ENCODE measurements around the gene RFTN1. TPM values are rescaled to one million over a fixed set of nuclear protein-coding genes. Genes with fewer than 3 reads are reported as not detected.

Gene RFTN1
- total and polyA plus RNA-seq, 2 donors (not counting 3 experiments of a cell fraction or from before 2014, with no cell fraction given) = 40.3 to 43.3 TPM

GRCh38 chr3:16442730-16443129, 70.8 kb downstream of the RFTN1 start:
- Histone ChIP-seq H3K27ac (ENCODE audit: insufficient read depth, low read depth, low read length) (no peak overlapping the region), H3K4me2 (ENCODE audit: insufficient read depth, low read length) (no peak overlapping the region), H3K9ac (replicated peaks; ENCODE audit: extremely low read depth, insufficient read depth, low read length) (no peak overlapping the region), H3K36me3 (ENCODE audit: control insufficient read depth in 2 of 2, extremely low read depth in 1 of 2, insufficient read depth in 2 of 2, low read length in 2 of 2) (no peaks in the 10 kb centered on the region), H3K4me3 (replicated peaks in 1 of 3; ENCODE audit: insufficient read depth in 1 of 3, low read depth in 1 of 3, low read length in 3 of 3) (no peak overlapping the region), H2AFZ (ENCODE audit: low read depth, low read length) (no peak overlapping the region), H4K20me1 (replicated peaks; ENCODE audit: control insufficient read depth, extremely low read depth, insufficient read depth, low read length) (no peaks in the 10 kb centered on the region), H3K27me3 (ENCODE audit: control insufficient read depth in 2 of 2, insufficient read depth in 2 of 2, low read length in 2 of 2) (no peaks in the 10 kb centered on the region), H3K79me2 (ENCODE audit: control insufficient read depth, insufficient read depth, low read length) (no peaks in the 10 kb centered on the region), H3K9me1 (replicated peaks; ENCODE audit: control insufficient read depth, extremely low read depth, insufficient read depth, low read length) (no peaks in the 10 kb centered on the region), H3K4me1 (ENCODE audit: control insufficient read depth, extremely low read depth, insufficient read depth, low read length) (no peaks in the 10 kb centered on the region), H3K9me3 (replicated peaks; ENCODE audit: control insufficient read depth, insufficient read depth, low read length) (no peaks in the 10 kb centered on the region)
- POLR2A ChIA-PET = no interaction called here
- DNase-seq (ENCODE audit: low read depth, low spot score) (no peak), FAIRE-seq (no peak)
- BruUV-seq (replicated peaks) = no TSS peak
- intact Hi-C loops (cut with micrococcal nuclease) (no loop called here), dilution Hi-C loops (cut with MboI; ENCODE audit: extremely low pct_ligation_motif_present, low sequenced_read_pairs) (no loop called here)
- TF ChIP-seq CTCF (IDR thresholded peaks at IDR 0.05; ENCODE audit: extremely low read depth in 1 of 2, insufficient read depth in 1 of 2, low read depth in 1 of 2, low read length in 2 of 2) (no peak), FOS (IDR thresholded peaks at IDR 0.05; ENCODE audit: borderline replicate concordance, insufficient read depth, low read length) (no peak), POLR2A (IDR thresholded peaks at IDR 0.05; ENCODE audit: low read depth, low read length) (no peak), MAX (IDR thresholded peaks at IDR 0.05; ENCODE audit: insufficient read depth, insufficient read length) (no peak), POLR2AphosphoS5 (IDR thresholded peaks at IDR 0.05; ENCODE audit: insufficient read depth, low read depth, low read length) (no peak), MYC (IDR thresholded peaks at IDR 0.05; ENCODE audit: low read depth, low read length) (no peak)
- CTCF ChIA-PET = no interaction called here

- FAIRE-seq = peak; percentile 21
- Histone ChIP-seq H3K36me3 (ENCODE audit: control insufficient read depth in 2 of 2, extremely low read depth in 1 of 2, insufficient read depth in 2 of 2, low read length in 2 of 2) (no peaks in the 10 kb centered on the region), H3K27me3 (ENCODE audit: control insufficient read depth in 2 of 2, insufficient read depth in 2 of 2, low read length in 2 of 2) (no peaks in the 10 kb centered on the region), H3K79me2 (ENCODE audit: control insufficient read depth, insufficient read depth, low read length) (no peaks in the 10 kb centered on the region), H3K4me1 (ENCODE audit: control insufficient read depth, extremely low read depth, insufficient read depth, low read length) (no peaks in the 10 kb centered on the region), H3K9ac (replicated peaks; ENCODE audit: extremely low read depth, insufficient read depth, low read length) (no peak overlapping the region), H3K4me3 (replicated peaks in 1 of 3; ENCODE audit: insufficient read depth in 1 of 3, low read depth in 1 of 3, low read length in 3 of 3) (no peak overlapping the region), H4K20me1 (replicated peaks; ENCODE audit: control insufficient read depth, extremely low read depth, insufficient read depth, low read length) (no peaks in the 10 kb centered on the region), H3K27ac (ENCODE audit: insufficient read depth, low read depth, low read length) (no peak overlapping the region), H2AFZ (ENCODE audit: low read depth, low read length) (no peak overlapping the region), H3K4me2 (ENCODE audit: insufficient read depth, low read length) (no peak overlapping the region), H3K9me1 (replicated peaks; ENCODE audit: control insufficient read depth, extremely low read depth, insufficient read depth, low read length) (no peaks in the 10 kb centered on the region), H3K9me3 (replicated peaks; ENCODE audit: control insufficient read depth, insufficient read depth, low read length) (no peaks in the 10 kb centered on the region)
- no peak for DNase-seq (ENCODE audit: low read depth, low spot score)
- TF ChIP-seq GATA2 (IDR thresholded peaks at IDR 0.05; ENCODE audit: insufficient read depth, insufficient read length, low read depth, low read length) = no peak
- no peak for TF ChIP-seq MYC (IDR thresholded peaks at IDR 0.05; ENCODE audit: low read depth, low read length)
- TF ChIP-seq EZH2 (IDR thresholded peaks at IDR 0.05; ENCODE audit: borderline replicate concordance, low read depth, low read length, severe bottlenecking) = no peak
- TF ChIP-seq CTCF (IDR thresholded peaks at IDR 0.05; ENCODE audit: extremely low read depth in 1 of 2, insufficient read depth in 1 of 2, low read depth in 1 of 2, low read length in 2 of 2) = no peak
- TF ChIP-seq FOS (IDR thresholded peaks at IDR 0.05; ENCODE audit: borderline replicate concordance, insufficient read depth, low read length) = no peak
- TF ChIP-seq POLR2A (IDR thresholded peaks at IDR 0.05; ENCODE audit: low read depth, low read length) = no peak
- no peak for TF ChIP-seq JUN (IDR thresholded peaks at IDR 0.05; ENCODE audit: borderline replicate concordance, insufficient read depth, insufficient read length, low read depth)
- TF ChIP-seq POLR2AphosphoS5 (IDR thresholded peaks at IDR 0.05; ENCODE audit: insufficient read depth, low read depth, low read length) = no peak
- TF ChIP-seq MAX (IDR thresholded peaks at IDR 0.05; ENCODE audit: insufficient read depth, insufficient read length) = no peak
- CTCF ChIA-PET = no interaction called here
- no TSS peak for BruUV-seq (replicated peaks)
- dilution Hi-C loops (cut with MboI; ENCODE audit: extremely low pct_ligation_motif_present, low sequenced_read_pairs) (no loop called here), intact Hi-C loops (cut with micrococcal nuclease) (no loop called here)
- POLR2A ChIA-PET = no interaction called here
Measured at GRCh38 chr3:16441371-16441875, 72.1 kb downstream of the RFTN1 start.
